HG02588 (cell line): Measurements from ENCODE around the gene ARSB.
"Not testable (repeated sequence)": the region's sequence is repeated elsewhere in the genome, so short reads cannot be mapped to it uniquely, and the experiment has no call there.

Experiments used
- ATAC-seq: cut with Tn5 transposase; IDR thresholded peaks from one replicate; pipeline ENCODE4 v1.9.1; 2021; ENCODE audit warnings: mild to moderate bottlenecking, moderate library complexity; ENCODE audit not compliant: unreplicated experiment

ARSB gene

DNA sequence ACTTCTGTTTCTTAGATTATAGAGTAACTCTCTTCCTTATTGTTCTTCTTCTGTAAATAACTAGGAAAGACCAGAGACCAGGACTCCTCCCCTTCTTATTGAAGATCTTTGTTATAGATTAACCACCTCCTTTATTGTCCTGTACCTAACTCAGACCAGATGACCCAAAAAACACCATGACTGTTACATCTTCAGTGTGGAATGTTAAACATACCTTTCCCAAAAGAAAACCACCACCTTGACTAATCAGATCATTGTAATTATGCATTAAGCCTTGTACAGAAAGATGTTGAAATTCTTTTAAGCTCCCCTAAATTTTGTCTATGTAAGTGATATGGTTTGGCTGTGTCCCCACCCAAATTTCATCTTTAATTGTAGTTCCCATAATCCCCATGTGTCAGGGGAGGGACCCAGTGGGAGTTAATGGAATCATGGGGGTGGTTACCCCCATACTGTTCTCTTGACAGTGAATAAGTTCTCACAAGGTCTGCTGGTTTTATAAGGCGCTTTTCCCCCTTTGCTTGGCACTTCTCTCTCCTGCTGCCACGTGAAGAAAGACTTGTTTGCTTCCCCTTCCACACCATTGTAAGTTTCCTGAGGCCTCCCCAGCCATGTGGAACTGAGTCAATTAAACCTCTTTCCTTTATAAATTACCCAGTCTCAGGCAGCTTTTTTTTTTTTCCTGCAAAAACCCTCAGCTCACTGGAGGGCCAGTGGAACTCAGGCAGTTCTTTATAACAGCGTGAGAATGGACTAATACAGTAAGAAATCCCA, 26.3 kb downstream of the ARSB start:
- no peak for ATAC-seq

DNA sequence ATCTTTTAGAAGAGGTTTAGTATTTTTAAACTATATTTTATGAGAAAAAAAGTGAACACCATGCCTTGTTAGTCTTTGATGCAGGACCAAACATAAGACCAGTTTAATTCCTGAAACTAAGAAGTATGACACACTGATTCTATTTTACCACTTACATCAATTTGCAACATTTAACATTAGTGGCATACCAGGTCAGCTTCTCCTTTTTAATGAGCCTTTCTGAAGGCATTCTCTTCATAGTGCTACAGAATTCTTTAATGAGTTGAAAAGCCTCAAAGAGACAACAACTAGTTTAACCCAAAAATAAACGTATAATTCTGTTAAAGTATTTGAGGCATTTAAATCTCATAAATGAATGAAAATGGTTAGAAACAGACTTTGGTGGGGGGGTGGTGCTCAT, 28.2 kb downstream of the ARSB start:
- ATAC-seq: no peak

DNA sequence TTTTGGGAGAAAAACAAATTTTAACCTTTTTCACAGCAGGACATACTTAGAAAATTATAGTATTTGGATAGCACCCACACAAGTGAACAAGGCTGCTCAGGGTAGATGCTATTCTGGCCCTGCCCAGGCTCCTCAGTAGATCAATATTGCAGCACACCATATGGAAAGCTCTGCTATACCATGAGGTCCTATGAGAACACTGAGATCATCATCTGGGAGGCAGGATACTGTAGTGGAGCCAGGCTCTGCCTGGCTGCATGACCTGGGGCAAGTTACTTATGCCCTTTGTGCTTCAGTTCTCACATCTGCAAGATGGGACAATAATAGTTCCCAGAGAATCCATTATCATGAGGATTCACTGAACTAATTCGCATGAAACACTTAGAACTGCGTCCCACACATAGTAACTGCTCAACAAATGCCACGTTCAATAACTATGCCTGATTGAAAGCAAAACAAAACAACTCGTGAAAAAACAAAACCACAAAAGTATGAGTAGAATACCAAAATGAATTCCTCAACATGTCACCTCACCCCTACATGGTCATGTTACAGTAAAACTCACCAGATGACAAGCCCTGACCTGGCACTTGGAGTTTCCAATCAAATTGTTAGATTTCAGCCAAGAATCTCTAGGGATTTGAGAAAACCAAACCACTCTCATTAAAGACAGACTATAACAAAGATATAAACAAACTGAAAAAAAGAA, 31.9 kb downstream of the ARSB start:
- ATAC-seq: no peak

DNA sequence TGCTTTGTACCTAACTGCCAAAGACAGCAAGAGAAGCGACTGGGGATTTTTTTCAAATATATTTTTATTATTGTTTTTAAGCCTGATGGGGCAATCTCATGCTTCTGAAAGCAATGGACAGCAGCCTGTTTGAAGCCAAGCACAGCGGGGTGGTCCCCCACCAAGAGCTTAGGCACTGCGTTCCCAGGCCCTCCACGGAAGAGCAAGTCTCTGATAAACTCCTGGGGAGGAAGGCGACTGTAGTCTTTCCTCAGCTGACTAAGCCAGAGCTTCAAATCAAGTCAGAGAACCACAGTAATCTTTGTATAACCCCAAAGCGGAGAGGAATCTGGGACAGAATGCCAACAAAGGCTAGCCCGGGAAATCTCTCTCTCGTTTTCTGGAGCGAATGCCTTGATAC, 54.4 kb downstream of the ARSB start:
- no peak for ATAC-seq

DNA sequence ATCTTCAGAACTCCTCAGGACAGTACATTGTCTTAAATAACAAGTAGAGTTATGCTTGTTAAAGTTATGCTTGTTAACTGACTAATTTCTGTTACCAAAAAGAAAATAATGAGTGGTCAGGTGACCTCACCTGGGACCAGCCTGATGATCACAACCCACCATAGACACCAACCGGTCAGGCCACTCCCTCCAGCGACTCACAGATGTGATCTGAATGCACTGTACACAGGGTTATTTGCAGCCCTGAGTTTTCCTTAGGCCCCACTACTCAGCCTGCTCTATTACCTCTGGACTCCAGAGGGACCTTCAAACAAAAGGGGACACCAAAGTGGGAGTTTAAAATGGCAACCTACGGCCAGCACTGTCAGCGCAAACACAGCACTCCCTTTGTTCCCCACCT, 55.3 kb downstream of the ARSB start:
- ATAC-seq: no peak

DNA sequence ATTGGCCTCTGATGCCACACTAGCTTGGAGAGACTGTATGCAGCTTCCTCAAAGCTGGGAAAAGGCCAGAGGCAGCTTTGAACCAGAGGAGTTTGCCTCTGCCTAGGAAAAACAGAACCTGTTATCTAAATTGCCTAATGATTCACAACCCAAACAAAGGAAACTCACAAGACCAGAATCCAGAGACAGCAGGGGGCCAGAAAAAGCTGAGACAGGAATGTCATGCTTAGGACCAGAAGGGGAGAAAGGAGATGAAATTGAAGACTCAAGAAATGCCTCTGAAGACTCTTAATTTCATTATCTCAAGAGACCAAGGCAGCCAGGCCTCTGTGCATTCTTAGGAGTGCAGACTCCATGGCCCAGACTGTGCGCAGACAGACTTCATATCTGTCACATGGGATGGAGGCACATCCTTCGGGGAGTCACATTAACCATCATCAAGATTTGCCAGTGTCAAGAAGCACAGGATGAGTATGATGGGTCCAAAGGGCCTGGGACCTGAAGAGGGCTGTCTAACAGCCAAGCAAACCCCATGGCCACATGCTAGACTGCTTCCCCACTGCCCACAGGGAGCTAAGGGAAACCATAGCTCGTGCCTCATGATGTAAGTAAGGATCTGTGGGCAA, 57.3 kb downstream of the ARSB start:
- ATAC-seq: no peak

DNA sequence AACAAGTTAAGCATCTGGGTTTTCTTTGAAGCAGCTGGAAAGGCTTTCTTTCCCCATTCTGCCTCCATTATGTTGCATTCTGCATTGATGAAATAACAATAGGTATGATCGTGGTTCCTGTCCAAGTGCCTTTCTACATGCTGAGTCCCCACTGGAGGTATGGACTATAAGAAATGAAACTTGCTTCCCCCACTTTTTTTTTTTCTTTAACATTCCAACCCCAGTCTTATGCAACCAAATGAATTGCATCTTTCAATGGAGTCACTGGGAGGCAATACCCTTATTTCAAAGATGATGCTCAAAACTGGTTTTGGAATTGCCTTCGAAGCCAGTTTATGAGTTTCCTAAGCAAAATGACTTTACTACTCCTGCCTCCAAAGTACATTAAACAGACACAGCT, 58.9 kb downstream of the ARSB start:
- no peak for ATAC-seq

DNA sequence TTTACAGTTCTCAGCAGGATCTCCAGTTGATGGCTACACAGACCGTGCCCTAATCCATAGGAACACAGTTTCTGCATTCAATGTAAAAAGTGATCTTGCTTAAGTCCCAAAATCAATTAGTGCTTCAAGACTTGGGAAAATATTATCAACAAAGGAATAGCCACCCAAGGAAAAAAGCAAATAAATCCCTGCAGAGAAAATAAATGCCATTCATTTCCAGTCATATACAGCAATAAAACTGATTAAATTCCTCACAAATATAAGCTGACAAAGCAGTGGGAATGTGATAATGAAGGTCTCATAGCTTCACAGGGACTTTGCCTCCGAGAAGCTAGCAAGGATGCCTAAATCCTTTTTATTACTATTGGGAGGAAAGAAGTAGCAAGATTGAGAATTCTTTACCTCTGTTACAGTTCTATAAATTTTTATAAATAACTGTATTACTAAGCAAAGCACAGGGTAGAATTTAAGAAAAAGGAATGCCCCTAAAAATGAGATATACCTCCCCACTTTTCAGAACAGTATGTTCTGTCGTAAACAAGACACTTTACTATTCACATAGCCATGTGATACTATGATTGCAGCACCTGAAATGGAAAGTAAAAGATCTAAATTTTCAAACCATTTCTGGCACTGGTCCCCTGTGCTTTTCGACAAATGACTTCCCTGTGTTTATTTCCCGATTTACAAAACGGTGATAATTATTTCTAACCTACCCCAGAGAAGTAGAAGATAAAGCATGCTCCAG, 59.8 kb downstream of the ARSB start:
- no peak for ATAC-seq

DNA sequence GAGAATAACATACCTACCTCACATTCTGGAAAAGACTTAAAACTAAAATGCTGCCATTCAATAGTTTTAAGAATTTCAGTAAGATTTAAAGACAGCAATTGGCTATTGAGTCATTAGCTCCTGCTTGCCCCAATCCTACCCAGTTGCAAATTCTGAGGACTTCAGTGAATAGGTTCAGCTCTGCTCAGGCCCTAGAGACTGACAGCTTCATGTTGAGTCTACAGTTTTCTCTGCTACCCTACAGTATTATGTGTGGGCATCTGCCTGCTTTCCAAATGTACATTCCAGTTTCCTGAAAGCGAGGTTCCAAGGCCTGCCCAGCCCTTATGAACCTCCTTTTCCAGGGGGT, 61.5 kb downstream of the ARSB start:
- ATAC-seq: no peak

DNA sequence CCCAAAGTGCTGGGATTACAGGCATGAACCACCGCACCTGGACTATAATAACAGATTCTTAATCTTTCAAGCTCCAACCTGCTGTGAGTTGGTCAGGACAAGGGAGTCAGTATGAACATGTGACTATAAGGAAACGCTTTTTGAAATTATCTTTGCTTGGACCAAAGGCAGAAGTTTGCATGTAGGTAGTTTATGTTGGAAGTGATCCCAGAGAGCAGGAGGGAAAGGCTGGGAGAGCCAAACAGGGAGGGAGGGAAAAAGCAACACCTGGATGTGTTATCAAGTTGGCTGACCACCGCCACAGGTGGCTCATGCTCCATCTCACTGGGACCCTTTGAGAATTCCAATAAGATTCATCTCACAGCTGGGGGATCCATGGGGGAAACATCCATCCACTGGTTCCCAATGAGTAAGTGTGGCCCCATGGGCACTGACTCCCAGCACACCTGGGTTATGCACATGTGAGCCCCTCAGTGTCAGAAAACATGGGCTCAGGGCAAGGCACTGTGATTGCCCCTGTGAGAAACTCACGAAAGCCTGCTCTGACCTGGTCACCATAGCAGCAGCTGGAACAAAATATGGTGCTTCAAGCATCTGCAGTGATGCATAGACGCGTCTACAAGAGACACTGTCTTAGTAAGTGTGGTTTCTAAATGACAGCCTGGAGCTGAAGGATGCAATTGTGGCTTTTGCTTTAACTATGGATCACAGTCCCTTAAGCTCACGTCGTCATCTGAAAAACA, 62.1 kb downstream of the ARSB start:
- no peak for ATAC-seq

DNA sequence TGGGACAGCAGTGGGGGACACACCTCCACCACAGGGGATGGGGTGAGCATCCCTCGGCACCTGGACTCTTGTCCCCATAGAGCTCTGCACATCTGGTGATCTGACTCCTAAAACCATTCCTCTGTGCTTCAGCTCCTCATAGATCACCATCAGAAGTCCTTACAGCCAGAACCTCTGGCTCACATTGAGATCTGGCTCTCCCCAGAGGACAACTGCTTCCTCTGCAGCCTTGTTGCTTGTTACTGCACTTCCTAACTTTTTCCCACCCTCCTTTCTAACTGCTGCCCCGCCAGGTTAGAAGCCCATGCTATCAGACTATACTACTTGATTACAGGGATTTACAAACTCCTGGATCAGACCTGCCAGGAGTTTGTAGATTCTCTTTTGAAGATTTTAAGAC, 64.5 kb downstream of the ARSB start:
- ATAC-seq: no peak

DNA sequence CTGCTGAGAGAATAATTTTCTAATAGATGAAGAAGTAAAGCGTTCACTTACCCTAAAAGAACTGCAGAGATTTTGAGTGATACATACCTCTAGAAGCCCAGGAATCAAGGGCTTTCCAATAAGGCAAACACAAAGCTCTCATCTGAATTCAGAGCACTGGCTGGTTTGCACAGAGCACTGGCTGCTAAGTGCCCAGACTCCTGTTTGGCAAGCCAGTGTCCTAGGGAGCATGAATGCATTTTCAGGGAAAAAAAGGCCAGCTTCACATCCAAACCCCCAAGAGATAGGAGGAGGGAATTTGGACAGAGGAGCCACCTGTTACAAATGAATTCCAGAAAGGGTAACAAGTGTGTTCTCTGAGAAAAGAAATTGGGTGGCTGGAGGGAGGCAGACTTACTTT, 65.3 kb downstream of the ARSB start:
- ATAC-seq: no peak

DNA sequence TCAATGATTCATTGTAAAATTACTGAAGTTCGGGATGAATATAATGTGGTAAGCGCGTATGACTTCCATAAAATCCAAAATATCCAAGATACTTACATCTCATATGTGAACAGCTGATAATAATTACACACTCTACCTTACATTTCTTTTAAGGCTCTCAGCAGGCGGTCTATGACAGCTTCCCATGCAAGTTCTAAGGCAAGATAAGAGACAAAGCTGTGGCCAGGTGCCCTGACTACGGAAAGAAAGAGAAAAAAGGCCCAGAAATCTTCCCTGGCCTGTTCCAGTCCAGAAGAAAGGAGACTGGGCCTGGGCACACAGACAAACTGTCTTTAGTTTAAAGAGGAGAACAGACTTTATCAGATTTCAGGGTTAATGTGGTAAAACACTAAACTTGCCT, 69.1 kb downstream of the ARSB start:
- no peak for ATAC-seq

DNA sequence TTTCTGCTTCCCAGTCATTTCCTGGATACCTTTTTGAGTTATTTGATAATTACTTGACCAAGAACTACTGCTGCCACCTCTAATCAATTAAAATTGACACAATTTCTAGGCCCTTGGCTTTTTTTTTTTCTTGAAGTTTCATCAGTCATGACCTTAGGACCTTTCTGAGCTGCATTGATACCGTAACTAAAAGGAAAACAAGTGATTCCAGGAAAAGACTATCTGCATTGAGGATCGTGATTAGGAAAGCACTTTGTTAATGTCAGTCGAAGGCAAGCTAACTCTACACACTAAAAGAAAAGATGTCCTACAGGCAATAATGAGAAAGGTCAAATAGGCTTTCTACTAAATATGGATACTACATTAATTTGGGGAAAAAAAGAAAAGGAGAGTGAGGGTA, 69.9 kb downstream of the ARSB start:
- ATAC-seq: no peak

DNA sequence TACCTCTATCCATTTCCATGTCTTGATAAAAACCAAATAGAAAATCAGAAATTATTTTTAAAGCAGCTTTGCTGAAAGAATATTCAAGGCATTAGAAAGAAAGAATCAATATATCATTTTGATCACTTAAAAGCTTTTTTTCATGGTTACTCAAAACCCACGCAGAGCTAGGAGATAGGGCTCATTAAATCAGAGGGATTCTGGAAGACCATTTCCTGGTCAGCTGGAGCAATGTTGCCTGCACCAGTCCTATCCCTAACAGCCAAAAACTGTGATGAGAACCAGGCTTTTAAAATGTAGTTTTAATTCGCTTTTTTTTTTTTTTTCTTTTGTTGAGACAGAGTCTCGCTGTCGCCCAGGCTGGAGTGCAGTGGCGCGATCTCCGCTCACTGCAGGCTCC, 72.3 kb downstream of the ARSB start:
- no peak for ATAC-seq

DNA sequence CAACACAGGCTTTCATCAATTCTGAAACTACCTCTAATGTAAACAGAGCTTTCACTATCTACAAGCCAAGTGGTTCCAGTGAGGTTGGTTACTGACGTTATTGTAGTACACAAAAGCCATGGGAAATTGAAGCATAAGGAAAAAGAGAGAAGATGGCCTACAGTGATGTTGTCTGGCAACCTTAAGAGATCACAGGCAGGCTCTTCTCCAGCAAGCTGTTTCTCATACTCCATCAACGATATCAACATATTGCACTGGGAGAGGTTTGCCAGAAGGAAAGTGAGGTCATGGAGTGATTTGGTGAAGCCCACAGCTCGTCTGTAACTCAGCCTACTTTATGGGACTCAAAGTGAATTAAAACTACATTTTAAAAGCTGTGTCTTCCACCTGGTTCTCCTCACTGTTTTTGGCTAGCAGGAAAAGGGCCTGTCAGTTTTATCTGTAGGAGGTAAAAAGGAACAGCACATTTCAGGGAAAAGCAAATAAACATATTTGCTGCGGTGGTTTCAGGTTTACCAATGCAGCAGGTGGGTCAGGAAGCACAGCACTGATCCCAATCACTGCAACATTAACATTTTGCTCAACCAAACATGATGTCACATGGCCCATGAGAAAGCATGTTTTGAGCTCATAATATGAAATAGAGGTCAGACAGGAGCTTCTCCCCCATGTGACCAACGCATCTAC, 72.9 kb downstream of the ARSB start:
- ATAC-seq: no peak

DNA sequence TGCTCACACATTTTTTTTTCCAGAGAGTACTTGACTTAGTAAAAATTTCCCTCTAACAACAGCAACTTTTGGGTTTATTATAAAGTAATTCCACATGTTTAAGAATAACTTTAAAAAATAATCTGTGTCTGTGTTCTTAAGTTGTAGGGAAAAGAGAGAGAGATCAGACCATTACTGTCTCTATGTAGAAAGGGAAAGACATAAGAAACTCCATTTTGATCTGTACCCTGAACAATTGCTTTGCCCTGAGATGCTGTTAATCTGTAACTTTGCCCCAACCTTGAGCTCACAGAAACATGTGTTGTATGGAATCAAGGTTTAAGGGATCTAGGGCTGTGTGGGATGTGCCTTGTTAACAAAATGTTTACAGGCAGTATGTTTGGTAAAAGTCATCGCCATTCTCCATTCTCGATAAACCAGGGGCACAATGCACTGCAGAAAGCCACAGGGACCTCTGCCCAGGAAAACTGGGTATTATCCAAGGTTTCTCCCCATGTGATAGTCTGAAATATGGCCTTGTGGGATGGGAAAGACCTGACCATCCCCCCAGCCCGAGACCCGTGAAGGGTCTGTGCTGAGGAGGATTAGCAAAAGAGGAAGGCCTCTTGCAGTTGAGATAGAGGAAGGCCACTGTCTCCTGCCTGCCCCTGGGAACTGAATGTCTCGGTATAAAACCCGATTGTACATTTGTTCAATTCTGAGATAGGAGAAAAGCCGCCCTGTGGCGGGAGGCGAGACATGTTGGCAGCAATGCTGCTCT, 75.7 kb downstream of the ARSB start:
- ATAC-seq: not testable (repeated sequence)

DNA sequence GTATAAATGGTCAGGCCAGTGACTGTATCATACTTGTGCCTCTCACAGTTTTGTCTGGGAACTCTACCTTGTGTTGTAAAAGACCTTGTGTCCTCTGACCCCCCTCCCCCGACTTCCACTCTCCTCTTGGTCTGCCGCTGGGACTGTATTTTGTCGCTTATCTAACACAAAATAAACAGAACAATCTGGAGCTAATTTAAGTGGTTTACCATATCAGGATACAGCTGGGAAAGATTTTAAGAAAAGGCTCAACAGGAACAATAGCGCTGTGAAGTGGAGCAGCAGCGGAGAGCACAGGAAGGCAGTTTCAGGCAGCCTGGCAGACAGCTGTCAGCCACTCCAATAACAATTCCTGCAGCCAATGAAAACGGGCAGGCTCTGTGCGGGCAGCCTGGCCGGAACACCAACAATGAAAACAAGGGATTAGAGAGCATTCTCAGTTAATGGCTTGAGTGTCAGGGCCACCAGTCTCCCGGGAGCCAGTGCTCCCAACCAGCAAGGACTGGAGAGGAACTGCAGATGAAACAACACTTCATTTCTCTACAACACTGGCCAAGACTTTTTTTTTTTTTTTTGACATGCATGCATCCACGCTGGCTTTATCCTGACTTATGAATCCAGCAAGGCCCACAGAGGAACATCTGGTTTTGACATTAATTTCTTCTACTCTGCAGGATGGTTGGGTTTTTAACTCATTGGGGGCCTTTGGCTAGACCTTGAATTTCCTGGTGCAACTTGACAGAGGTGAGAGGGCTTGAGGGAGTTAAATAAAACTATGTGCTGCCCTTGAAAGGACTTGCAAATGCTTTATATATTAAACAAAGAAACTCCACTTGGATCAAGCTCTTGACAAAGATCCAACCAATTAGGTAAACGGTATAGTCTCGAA, 76.7 kb downstream of the ARSB start:
- ATAC-seq: no peak
